Measurements from ENCODE around the gene MARVELD1. TPM values are rescaled to one million over a fixed set of nuclear protein-coding genes. Genes with fewer than 3 reads are reported as not detected.
"Not testable (repeated sequence)": the region's sequence is repeated elsewhere in the genome, so short reads cannot be mapped to it uniquely, and the experiment has no call there.

Gene MARVELD1
- total RNA-seq, 2 donors from 2014 or later = 32.8 to 35.3 TPM

DNA sequence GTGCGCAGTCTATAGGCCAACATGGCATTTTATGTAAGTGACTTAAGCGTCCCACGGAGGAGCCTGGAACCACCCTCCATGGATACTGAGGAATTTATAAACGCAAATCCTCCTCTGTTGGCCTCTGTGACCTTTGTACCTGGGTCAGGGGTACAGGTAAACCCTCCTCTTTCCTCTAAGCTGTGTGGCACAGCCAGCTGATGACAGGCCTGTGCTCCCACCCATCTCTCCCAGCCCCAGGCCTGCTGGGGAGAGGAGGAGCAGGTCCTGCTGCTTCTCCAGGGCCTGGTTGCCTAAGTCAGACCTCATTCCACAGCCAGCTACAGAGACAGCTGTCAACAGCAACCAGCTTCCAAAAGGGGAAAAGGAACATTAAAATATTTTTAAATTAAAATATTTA, 31.5 kb upstream of the MARVELD1 start:
- H3K27ac ChIP-seq = no peak overlapping the region
- no peaks in the 10 kb centered on the region for H3K36me3 ChIP-seq
- intact Hi-C loops (cut with DNase I) = no loop called here

DNA sequence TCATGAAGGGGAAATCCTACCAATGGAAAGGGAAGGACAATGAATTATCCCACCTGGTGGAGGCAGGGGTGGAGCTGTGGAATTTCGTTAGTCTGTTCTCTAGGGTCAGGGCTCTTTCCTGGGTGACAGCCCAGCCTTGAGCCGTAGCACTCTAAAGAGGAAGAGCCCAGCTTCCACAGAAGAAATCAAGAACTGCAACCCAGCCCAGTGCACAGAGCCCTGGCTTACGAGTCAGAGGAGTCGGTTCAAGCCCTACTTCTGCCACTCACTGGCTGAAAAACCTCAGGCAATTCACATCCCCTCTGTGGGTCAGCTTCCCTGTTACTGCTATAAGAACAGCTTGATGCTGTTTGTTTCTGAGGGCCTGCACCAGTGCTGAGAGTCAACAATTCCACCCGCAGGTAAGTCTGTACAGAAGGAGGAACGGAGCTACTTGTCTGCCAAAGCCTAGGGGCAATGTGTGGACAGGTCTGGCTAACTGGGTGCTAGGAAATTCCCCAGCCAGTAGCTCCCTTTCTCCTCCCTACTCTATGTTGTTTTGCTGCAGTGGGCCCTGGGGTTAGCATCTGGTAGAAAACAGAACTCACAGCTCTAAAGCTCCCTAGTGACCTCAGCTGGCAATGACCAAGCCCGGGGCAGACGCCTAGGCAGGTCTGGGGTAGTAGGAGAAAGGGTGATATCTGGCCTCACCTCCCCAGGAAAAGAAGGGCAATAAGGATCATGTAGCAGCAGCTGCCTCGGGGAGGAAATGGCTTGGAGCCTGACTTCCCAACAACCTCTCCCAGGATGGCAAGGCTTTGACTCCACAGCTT, 29.8 kb upstream of the MARVELD1 start:
- peaks cover 18% of the 10 kb centered on the region for H3K4me1 ChIP-seq (replicated peaks)
- no peaks in the 10 kb centered on the region for H3K9me3 ChIP-seq
- TF ChIP-seq POLR2A (IDR thresholded peaks at IDR 0.05) = peak; percentile 5
- TF ChIP-seq, protein P1, sequence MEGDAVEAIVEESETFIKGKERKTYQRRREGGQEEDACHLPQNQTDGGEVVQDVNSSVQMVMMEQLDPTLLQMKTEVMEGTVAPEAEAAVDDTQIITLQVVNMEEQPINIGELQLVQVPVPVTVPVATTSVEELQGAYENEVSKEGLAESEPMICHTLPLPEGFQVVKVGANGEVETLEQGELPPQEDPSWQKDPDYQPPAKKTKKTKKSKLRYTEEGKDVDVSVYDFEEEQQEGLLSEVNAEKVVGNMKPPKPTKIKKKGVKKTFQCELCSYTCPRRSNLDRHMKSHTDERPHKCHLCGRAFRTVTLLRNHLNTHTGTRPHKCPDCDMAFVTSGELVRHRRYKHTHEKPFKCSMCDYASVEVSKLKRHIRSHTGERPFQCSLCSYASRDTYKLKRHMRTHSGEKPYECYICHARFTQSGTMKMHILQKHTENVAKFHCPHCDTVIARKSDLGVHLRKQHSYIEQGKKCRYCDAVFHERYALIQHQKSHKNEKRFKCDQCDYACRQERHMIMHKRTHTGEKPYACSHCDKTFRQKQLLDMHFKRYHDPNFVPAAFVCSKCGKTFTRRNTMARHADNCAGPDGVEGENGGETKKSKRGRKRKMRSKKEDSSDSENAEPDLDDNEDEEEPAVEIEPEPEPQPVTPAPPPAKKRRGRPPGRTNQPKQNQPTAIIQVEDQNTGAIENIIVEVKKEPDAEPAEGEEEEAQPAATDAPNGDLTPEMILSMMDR (IDR thresholded peaks at IDR 0.05) = no peak
- intact Hi-C loops (cut with DNase I) = no loop called here
- DNase-seq (ENCODE audit: low spot score) = no peak
- WGBS = 32% methylated on average over 9 of the region's 9 CpGs
- H3K36me3 ChIP-seq = no peaks in the 10 kb centered on the region
- no peaks in the 10 kb centered on the region for H3K27me3 ChIP-seq (replicated peaks; ENCODE audit: insufficient read depth)
- no peak overlapping the region for H3K4me3 ChIP-seq
- peak overlapping the region; percentile 45 to 93 for H3K27ac ChIP-seq

More for the DNA sequence above, 31.5 kb upstream of the MARVELD1 start:
- H3K27me3 ChIP-seq (replicated peaks; ENCODE audit: insufficient read depth) = no peaks in the 10 kb centered on the region
- TF ChIP-seq, protein P1 (IDR thresholded peaks at IDR 0.05) = no peak
- TF ChIP-seq POLR2AphosphoS5 (IDR thresholded peaks at IDR 0.05) = no peak
- TF ChIP-seq POLR2A (IDR thresholded peaks at IDR 0.05) = no peak
- 78% methylated on average over 4 of the region's 4 CpGs for WGBS
- no peaks in the 10 kb centered on the region for H3K9me3 ChIP-seq
- H3K4me1 ChIP-seq (replicated peaks) = peaks cover 6% of the 10 kb centered on the region
- DNase-seq (ENCODE audit: low spot score) = no peak
- no peak overlapping the region for H3K4me3 ChIP-seq

DNA sequence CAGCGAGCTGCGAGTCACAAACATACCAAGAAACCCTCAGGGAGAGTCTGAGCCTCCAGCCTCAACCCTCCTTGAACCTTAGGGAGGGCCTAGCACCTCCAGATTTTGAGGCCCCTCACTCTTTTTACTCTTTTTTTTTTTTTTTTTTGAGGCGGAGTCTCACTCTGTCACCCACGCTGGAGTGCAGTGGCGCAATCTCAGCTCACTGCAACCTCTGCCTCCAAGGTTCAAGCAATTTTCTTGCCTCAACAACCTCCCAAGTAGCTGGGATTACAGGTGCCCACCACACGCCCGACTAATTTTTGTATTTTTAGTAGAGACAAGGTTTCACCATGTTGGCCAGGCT, 29.2 kb upstream of the MARVELD1 start:
- H3K27me3 ChIP-seq (replicated peaks; ENCODE audit: insufficient read depth); H3K36me3 ChIP-seq; H3K9me3 ChIP-seq; H3K4me3 ChIP-seq; intact Hi-C loops (cut with DNase I); DNase-seq (ENCODE audit: low spot score): not testable (repeated sequence)
- H3K4me1 ChIP-seq (replicated peaks) = peaks cover 18% of the 10 kb centered on the region
- H3K27ac ChIP-seq = peak overlapping the region; percentile 45 to 93
- WGBS = 75% methylated on average over 7 of the region's 7 CpGs

DNA sequence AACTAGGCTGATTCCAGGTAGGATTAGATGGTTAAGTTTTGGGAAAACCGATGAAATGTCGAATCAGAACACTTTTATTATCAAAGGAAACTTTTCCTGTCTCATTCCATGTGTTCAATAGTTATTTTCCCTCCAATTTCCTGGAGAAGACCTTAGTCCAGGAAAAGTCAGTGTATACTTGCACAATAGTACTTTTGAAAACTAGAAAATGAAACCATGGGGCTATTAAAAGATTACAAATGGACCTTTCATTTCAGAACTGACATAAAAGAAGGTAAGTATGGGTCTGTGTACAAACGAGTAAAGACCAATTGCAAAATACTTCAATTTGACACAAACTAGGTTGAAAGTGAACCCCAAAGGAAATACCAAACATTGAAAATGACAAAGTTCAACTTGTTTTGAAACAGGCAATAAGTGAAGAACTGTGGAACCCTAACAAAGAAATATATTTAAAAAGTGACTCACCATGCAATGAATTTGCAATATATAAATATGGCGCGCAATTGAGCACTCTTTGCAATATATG, 28.6 kb upstream of the MARVELD1 start:
- H3K27ac ChIP-seq = peak overlapping the region; percentile 90 to 93
- H3K36me3 ChIP-seq = no peaks in the 10 kb centered on the region
- 79% methylated on average over 5 of the region's 5 CpGs for WGBS
- TF ChIP-seq POLR2A (IDR thresholded peaks at IDR 0.05) (no peak), POLR2AphosphoS5 (IDR thresholded peaks at IDR 0.05) (no peak)
- TF ChIP-seq, protein P1 (IDR thresholded peaks at IDR 0.05) = no peak
- H3K4me3 ChIP-seq = peak overlapping the region; percentile 51 to 64
- H3K4me1 ChIP-seq (replicated peaks) = peaks cover 18% of the 10 kb centered on the region
- no peak for DNase-seq (ENCODE audit: low spot score)
- H3K27me3 ChIP-seq (replicated peaks; ENCODE audit: insufficient read depth) = no peaks in the 10 kb centered on the region
- H3K9me3 ChIP-seq = no peaks in the 10 kb centered on the region
- intact Hi-C loops (cut with DNase I) = loop anchor here (5.0 kb wide), 1 partner anchor 43 kb away; the partner anchor contains the start of gene PI4K2A

DNA sequence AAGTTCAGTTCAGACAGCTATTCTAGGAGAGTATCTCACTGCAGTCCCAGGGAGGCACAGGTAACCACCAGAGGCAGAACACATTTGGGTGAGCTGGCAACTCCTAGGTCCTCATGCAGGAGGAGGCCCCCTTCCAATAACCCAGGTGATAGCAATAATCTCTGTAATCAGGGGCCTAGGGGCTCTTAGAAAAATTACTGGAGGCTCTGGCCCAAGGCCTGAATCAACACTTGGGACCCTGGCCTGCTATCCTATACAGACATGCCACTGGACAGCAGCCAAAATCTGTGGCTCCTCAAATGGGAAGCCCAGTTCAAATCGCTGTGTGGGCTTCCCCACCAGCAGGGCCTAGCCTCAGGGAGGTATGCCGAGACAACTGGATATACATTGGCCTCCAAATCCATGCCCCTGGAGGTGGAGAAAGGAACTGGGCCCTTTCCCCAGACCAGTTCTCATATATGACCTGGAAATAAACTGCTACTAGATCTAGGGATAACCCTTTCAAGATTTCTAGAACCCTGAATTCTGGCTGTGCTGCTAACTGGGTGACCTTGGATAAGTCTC, 28.1 kb upstream of the MARVELD1 start:
- intact Hi-C loops (cut with DNase I) = loop anchor here (5.0 kb wide), 1 partner anchor 43 kb away; the partner anchor contains the start of gene PI4K2A
- Histone ChIP-seq H3K9me3 (no peaks in the 10 kb centered on the region), H3K27me3 (replicated peaks; ENCODE audit: insufficient read depth) (no peaks in the 10 kb centered on the region), H3K27ac (peak overlapping the region; percentile 90 to 93), H3K4me3 (peak overlapping the region; percentile 51 to 64), H3K4me1 (replicated peaks) (peaks cover 18% of the 10 kb centered on the region), H3K36me3 (no peaks in the 10 kb centered on the region)
- DNase-seq (ENCODE audit: low spot score) = no peak
- TF ChIP-seq, protein P1 (IDR thresholded peaks at IDR 0.05) = no peak
- TF ChIP-seq POLR2AphosphoS5 (IDR thresholded peaks at IDR 0.05) = no peak
- peak; percentile 16 for TF ChIP-seq POLR2A (IDR thresholded peaks at IDR 0.05)
- 34% methylated on average over 2 of the region's 2 CpGs for WGBS

All from prostate gland (tissue), 2 donors.